Ovary (tissue), 9 donors: Measurements from ENCODE around the gene ASCC3. TPM values are rescaled to one million over a fixed set of nuclear protein-coding genes. Genes with fewer than 3 reads are reported as not detected.

Experiments used
- DNase-seq, 5 donors: peaks; one replicate each; pipeline ENCODE4 v3.0.0-alpha.2; 2019 to 2020
- H3K27ac ChIP-seq, 2 donors: fragments of 200-600 bp; one replicate each; pipeline versions ENCODE4 v1.5.1 to v1.8.0; 2019 to 2022
- H3K27me3 ChIP-seq: fragments of 200-600 bp; one replicate; pipeline ENCODE4 v1.8.0; 2022
- H3K36me3 ChIP-seq: fragments of 200-600 bp; sonication (generic); one replicate; pipeline ENCODE4 v1.5.1; 2019
- H3K4me1 ChIP-seq: one replicate; pipeline ENCODE4 v1.8.1; 2013; ENCODE audit warnings: mild to moderate bottlenecking, moderate library complexity; ENCODE audit not compliant: insufficient read depth
- H3K4me3 ChIP-seq: fragments of 200-600 bp; sonication (generic); one replicate; pipeline ENCODE4 v1.5.1; 2017
- H3K9me3 ChIP-seq, 2 donors: fragments of 200-600 bp in 1 of 2; sonication (generic) in 1 of 2; one replicate each; pipeline versions ENCODE4 v1.5.1 to v1.8.1; 2013 to 2019; ENCODE audit warnings: mild to moderate bottlenecking in 1 of 2, moderate library complexity in 1 of 2
- EP300 ChIP-seq: sonication (generic); formaldehyde crosslinking; IDR thresholded peaks from one replicate; pipeline ENCODE4 v1.6.1; 2017; ENCODE audit warnings: antibody characterized with exemption
- POLR2A ChIP-seq: fragments of 450-650 bp; IDR thresholded peaks from one replicate; pipeline ENCODE4 v1.6.1; 2017; ENCODE audit warnings: antibody characterized with exemption, mild to moderate bottlenecking, moderate library complexity
- WGBS, 3 donors: extraction: QIAGEN DNeasy Blood & Tissue Kit in 1 of 3; methylation state at CpG; one replicate each; pipeline versions ENCODE4 v1.1.5 to v1.1.7; 2013 to 2017; 5-methylcytosine and 5-hydroxymethylcytosine counted together
- intact Hi-C, 4 donors: fragments of 100-400 bp; cut with DNase I; formaldehyde crosslinking; loops; one replicate each; pipeline versions ENCODE4 v1.11.0 to v1.15.1; 2022 to 2023
- polyA plus RNA-seq, 2 donors: library from polyadenylated mRNA; stranded (reverse); fragments of 200-250 nt in 1 of 2; fragments of 350-450 nt in 1 of 2; fragmentation: Illumina TruSeq in 1 of 2; extraction: RNeasy Lipid Tissue Mini Kit (QIAGEN cat#74804) in 1 of 2; gene quantifications; one replicate each; pipeline ENCODE4 v1.2.3, GENCODE V29; 2013 to 2014
- total RNA-seq, 7 donors: library from RNA; depleted of rRNA in 2 of 7; stranded (reverse); fragments of >200 nt in 2 of 7; fragmentation: NEBNext Ultra II Directional in 3 of 7; extraction: Animal tissue kit (Norgen Biotek cat#: 25700) in 3 of 7; gene quantifications; one replicate each; pipeline versions ENCODE4 v1.1.0 to v1.2.4, GENCODE V29; 2016 to 2023
- TF ChIP-seq, protein P1 (sequence below), 3 donors: fragments of 450-650 bp in 2 of 3; fragments of 200-600 bp in 1 of 3; IDR thresholded peaks; one replicate each; pipeline versions ENCODE4 v1.5.1 to v1.8.0; 2016 to 2022; ENCODE audit warnings: antibody characterized with exemption in 3 of 3, mild to moderate bottlenecking in 1 of 3
- donor health status: DM: no; HTN: no; CAD: no; lungs with moderate emphysema.
- donor health status: DM: no; HTN: no; CAD: no.
- donor health status: Bipolar disorder and iron deficiency.
- donor health status: DM: yes; HTN: yes; CAD: no.
- donor health status: DM: no; HTN: no; CAD: no.
- donor health status: DM: yes; HTN: yes; CAD: no.

Gene ASCC3
- total and polyA plus RNA-seq, 9 donors: 8.2 to 34.2 (median 22.0) TPM

- Histone ChIP-seq H3K36me3 (no peaks in the 10 kb centered on the region), H3K9me3 (no peaks in the 10 kb centered on the region), H3K27ac (no peak overlapping the region), H3K4me1 (no peaks in the 10 kb centered on the region), H3K4me3 (no peak overlapping the region), H3K27me3 (no peaks in the 10 kb centered on the region)
- intact Hi-C loops: no loop called here
- 86 to 93% (median 91%) methylated on average over 2 of the region's 2 CpGs for WGBS, 3 donors
- DNase-seq: no peak
- TF ChIP-seq EP300: no peak
- TF ChIP-seq POLR2A: no peak
- TF ChIP-seq, protein P1, sequence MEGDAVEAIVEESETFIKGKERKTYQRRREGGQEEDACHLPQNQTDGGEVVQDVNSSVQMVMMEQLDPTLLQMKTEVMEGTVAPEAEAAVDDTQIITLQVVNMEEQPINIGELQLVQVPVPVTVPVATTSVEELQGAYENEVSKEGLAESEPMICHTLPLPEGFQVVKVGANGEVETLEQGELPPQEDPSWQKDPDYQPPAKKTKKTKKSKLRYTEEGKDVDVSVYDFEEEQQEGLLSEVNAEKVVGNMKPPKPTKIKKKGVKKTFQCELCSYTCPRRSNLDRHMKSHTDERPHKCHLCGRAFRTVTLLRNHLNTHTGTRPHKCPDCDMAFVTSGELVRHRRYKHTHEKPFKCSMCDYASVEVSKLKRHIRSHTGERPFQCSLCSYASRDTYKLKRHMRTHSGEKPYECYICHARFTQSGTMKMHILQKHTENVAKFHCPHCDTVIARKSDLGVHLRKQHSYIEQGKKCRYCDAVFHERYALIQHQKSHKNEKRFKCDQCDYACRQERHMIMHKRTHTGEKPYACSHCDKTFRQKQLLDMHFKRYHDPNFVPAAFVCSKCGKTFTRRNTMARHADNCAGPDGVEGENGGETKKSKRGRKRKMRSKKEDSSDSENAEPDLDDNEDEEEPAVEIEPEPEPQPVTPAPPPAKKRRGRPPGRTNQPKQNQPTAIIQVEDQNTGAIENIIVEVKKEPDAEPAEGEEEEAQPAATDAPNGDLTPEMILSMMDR (IDR thresholded peaks at IDR 0.05): no peak
These were observed 71.1 kb downstream of the ASCC3 start for GRCh38 chr6:100810015-100810414.

GRCh38 chr6:100809346-100809745, 71.8 kb downstream of the ASCC3 start:
- Histone ChIP-seq H3K27ac (no peak overlapping the region), H3K36me3 (no peaks in the 10 kb centered on the region), H3K4me1 (no peaks in the 10 kb centered on the region), H3K9me3 (no peaks in the 10 kb centered on the region), H3K27me3 (no peaks in the 10 kb centered on the region), H3K4me3 (no peak overlapping the region)
- intact Hi-C loops: no loop called here
- TF ChIP-seq POLR2A: no peak
- TF ChIP-seq, protein P1 (IDR thresholded peaks at IDR 0.05): no peak
- no peak for TF ChIP-seq EP300
- DNase-seq: no peak
- WGBS, 3 donors: 95 to 100% (median 99%) methylated on average over 1 of the region's 1 CpG

DNA sequence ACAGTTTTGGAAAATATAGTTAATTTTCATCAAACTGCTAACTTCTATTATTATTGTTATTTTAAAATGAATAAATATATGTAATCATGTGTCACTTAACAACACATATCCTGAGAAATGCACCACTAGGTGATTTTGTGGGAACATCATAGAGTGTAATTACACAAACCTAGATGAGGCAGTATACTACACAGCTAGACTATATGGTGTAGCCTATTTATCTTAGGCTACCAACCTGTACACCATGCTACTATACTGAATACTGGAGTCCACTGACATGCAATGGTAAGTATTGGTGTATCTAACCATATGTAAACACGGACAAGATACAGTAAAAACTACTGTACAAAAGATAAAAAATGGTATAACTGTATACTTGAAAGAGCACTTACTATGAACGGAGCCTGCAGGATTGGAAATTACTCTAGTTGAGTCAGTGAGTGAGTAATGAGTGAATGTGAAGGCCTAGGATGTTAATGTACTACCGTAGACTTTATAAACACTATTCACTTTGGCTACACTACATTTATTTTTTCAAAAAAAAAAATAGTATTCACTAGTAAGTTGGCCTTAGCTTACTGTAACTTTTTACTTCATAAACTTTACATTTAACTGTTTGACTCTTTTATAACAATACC, 72.4 kb downstream of the ASCC3 start:
- H3K4me3 ChIP-seq: no peak overlapping the region
- H3K27ac ChIP-seq: no peak overlapping the region
- TF ChIP-seq, protein P1 (IDR thresholded peaks at IDR 0.05): no peak
- TF ChIP-seq POLR2A (no peak), EP300 (no peak)
- H3K27me3 ChIP-seq: no peaks in the 10 kb centered on the region
- intact Hi-C loops: no loop called here
- no peaks in the 10 kb centered on the region for H3K9me3 ChIP-seq
- DNase-seq: no peak
- 94 to 97% (median 94%) methylated on average over 3 of the region's 3 CpGs for WGBS, 3 donors
- no peaks in the 10 kb centered on the region for H3K36me3 ChIP-seq
- H3K4me1 ChIP-seq: no peaks in the 10 kb centered on the region

DNA sequence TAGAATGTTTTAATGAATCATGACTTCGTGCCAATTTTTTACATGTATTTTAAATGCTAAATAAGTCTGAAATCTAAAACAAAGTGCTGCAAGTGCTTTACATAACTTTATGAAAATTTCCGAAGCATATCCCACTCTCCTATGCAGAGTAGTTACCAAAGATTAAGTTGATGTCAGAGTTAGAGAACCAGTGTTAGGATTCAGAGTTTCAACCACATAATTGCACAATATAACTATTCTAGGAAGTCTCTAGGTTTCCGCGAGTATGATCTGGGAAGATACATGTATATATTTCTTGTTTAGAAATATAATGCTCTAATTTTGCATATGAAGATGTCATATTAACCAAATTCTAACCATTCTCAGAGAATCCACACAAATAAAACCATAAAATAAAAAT, 74.8 kb downstream of the ASCC3 start:
- Histone ChIP-seq H3K4me1 (no peaks in the 10 kb centered on the region), H3K27me3 (no peaks in the 10 kb centered on the region), H3K36me3 (no peaks in the 10 kb centered on the region), H3K27ac (no peak overlapping the region), H3K9me3 (no peaks in the 10 kb centered on the region), H3K4me3 (no peak overlapping the region)
- 94 to 99% (median 95%) methylated on average over 4 of the region's 4 CpGs for WGBS, 3 donors
- intact Hi-C loops: no loop called here
- TF ChIP-seq, protein P1 (IDR thresholded peaks at IDR 0.05): no peak
- TF ChIP-seq POLR2A: no peak
- TF ChIP-seq EP300: no peak
- DNase-seq: no peak
